Naive B cell (primary cell): ENCODE results near the gene AMFR. TPM values are rescaled to one million over a fixed set of nuclear protein-coding genes. Genes with fewer than 3 reads are reported as not detected.

Experiments
- ATAC-seq, 2 donors: fragments of 150-1000 bp; cut with Tn5 transposase; 2 replicates each; pipeline ENCODE4 v1.10.0; 2021; ENCODE audit warnings: low read depth in 2 of 2, mild to moderate bottlenecking in 2 of 2, moderate library complexity in 2 of 2
- DNase-seq: peaks from one replicate; pipeline ENCODE4 v3.0.0; 2022
- H3K27ac Mint-ChIP-seq, 6 donors: one replicate each; pipeline ENCODE4 v1.8.0; 2020 to 2022; ENCODE audit warnings: mild to moderate bottlenecking in 6 of 6, mixed read lengths in 6 of 6, moderate library complexity in 5 of 6, inconsistent platforms in 2 of 6
- H3K27me3 Mint-ChIP-seq, 3 donors: one replicate each; pipeline ENCODE4 v1.8.0; 2021 to 2022; ENCODE audit warnings: mixed read lengths in 3 of 3, mild to moderate bottlenecking in 1 of 3
- H3K36me3 Mint-ChIP-seq, 2 donors: one replicate each; pipeline ENCODE4 v1.8.0; 2020 to 2022; ENCODE audit warnings: mixed read lengths in 2 of 2, inconsistent platforms in 1 of 2, mild to moderate bottlenecking in 1 of 2
- H3K4me1 Mint-ChIP-seq, 3 donors: one replicate each; pipeline ENCODE4 v1.8.0; 2020 to 2022; ENCODE audit warnings: mixed read lengths in 3 of 3, inconsistent platforms in 1 of 3, mild to moderate bottlenecking in 1 of 3, moderate library complexity in 1 of 3
- H3K4me3 Mint-ChIP-seq, 8 donors: one replicate each; pipeline ENCODE4 v1.8.0; 2020 to 2022; ENCODE audit warnings: mild to moderate bottlenecking in 8 of 8, mixed read lengths in 8 of 8, moderate library complexity in 8 of 8, inconsistent platforms in 2 of 8
- H3K9me3 Mint-ChIP-seq, 7 donors: one replicate each; pipeline ENCODE4 v1.8.0; 2020 to 2022; ENCODE audit warnings: mixed read lengths in 7 of 7, mild to moderate bottlenecking in 5 of 7, inconsistent platforms in 2 of 7, moderate library complexity in 1 of 7
- polyA plus RNA-seq, 6 donors: library from polyadenylated mRNA; unstranded; fragments of 300-500 nt; fragmentation: Illumina TruSeq; gene quantifications; one replicate each; pipeline ENCODE4 v1.2.3, GENCODE V29; 2021; ENCODE audit warnings: low read depth in 6 of 6

AMFR gene
- polyA plus RNA-seq, 6 donors from 2014 or later: 54.4 to 290 (median 98.6) TPM

DNA sequence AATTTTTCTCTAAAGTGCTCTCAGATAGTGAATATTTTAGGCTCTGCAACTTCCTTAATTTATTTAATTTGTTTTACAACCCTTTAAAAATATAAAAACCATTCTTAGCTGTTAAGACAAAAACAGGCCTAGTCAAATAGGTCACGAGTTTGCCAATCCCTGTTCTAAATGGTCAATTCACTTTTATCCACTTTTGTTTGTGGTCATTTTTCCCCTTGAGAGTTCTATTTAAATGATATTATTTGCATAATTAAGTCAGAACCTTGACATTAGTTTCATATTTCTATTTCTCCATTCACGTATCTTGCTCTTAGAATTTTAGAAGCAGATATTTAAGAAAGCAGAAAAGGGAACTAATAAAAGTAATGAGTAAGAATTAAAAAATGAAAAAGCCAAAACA, 4.0 kb downstream of the AMFR start:
- Mint-ChIP-seq H3K9me3 (no peaks in the 10 kb centered on the region), H3K4me3 (peak overlapping the region; percentile 85 to 97 (median 92)), H3K36me3 (no peaks in the 10 kb centered on the region), H3K4me1 (peaks cover 42 to 78% (median 47%) of the 10 kb centered on the region in 3 donors), H3K27ac (peak overlapping the region; percentile 61 to 97 (median 88)), H3K27me3 (no peaks in the 10 kb centered on the region)
- DNase-seq (peak; percentile 51), ATAC-seq (peak; percentile 12 to 20)

DNA sequence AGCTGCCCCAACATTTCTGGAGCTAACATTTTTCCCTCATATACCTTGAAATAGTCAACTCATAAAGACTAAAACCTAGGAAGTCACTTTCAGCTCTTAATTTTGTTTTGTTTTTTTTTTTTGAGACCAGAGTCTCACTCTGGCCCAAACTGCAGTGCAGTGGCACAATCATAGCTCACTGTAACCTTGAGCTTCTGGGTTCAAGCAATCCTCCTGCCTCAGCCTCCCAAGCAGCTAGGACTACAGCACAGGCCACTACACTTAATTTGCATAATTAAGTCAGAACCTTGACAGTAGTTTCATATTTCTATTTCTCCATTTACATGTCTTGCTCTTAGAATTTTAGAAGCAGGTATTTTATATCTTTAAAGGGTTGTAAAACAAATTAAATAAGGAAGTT, 4.7 kb downstream of the AMFR start:
- Mint-ChIP-seq H3K9me3 (no peaks in the 10 kb centered on the region), H3K36me3 (no peaks in the 10 kb centered on the region), H3K4me1 (peaks cover 47 to 78% (median 54%) of the 10 kb centered on the region in 3 donors), H3K4me3 (peak overlapping the region; percentile 6 to 95 (median 71)), H3K27me3 (no peaks in the 10 kb centered on the region), H3K27ac (peak overlapping the region in 4 of 6 donors; percentile 57 to 89 (median 78))
- DNase-seq (no peak), ATAC-seq (no peak)

DNA sequence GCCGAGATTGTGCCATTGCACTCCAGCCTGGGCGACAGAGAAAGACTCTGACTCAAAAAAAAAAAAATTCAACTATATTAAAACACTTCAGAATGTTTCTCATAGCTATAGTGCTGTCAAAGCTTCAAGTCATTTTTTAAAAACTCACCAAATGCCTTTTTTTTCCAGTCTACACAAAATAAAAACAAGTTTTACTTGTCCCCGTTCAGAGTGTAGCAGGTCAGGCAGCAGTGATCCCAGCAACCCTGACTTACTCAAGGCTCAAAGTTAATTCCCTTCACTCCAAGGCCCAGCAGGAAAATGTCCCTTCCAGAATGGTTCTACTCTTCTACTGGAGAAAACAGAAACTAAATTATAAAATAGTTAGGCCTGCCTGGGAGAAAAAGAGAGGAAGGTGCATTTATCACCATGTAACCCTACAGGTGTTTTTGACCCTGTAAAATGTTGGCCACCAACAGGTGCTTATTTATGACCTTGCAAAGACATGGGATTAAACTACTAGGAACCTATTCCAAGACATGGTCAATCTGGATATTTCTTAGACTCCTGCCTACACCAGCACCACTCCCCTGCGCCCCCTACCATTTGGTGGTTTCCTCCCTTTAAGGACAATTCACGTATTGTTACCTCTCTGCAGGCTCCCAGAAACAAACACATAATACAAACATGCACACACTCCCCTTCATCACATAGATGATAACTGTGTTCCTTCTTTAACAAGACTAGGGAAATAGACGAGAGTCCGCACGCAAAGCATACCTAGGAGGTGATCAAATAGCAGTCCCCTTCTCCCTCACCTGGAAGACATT, 5.4 kb downstream of the AMFR start:
- Mint-ChIP-seq H3K27ac (peak overlapping the region in 5 of 6 donors; percentile 27 to 88 (median 57)), H3K9me3 (no peaks in the 10 kb centered on the region), H3K36me3 (no peaks in the 10 kb centered on the region), H3K27me3 (no peaks in the 10 kb centered on the region), H3K4me3 (peak overlapping the region; percentile 6 to 95 (median 71)), H3K4me1 (peaks cover 47 to 85% (median 61%) of the 10 kb centered on the region in 3 donors)
- ATAC-seq (no peak), DNase-seq (no peak)

DNA sequence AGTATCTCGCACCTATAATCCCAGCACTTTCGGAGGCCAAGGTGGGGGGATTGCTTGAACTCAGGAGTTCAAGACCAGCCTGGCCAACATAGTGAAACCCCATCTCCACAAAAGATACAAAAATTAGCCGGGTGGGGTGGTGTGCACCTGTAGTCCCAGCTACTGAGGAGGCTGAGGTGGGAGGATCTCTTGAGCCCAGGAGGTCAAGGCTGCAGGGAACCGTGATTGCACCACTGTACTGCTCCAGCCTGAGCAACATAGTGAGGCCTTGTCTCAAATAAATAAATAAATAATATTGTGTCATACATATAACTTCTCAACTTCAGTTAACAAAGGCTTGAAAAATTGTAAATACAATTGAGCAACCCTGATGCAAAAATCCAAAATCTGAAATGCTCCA, 8.2 kb downstream of the AMFR start:
- Mint-ChIP-seq H3K27ac (peak overlapping the region in 1 of 6 donors; percentile 79), H3K9me3 (no peaks in the 10 kb centered on the region), H3K4me3 (no peak overlapping the region), H3K4me1 (peaks cover 26 to 78% (median 45%) of the 10 kb centered on the region in 3 donors), H3K27me3 (no peaks in the 10 kb centered on the region), H3K36me3 (peaks cover 0 to 8% of the 10 kb centered on the region in 2 donors)
- ATAC-seq (no peak), DNase-seq (no peak)

DNA sequence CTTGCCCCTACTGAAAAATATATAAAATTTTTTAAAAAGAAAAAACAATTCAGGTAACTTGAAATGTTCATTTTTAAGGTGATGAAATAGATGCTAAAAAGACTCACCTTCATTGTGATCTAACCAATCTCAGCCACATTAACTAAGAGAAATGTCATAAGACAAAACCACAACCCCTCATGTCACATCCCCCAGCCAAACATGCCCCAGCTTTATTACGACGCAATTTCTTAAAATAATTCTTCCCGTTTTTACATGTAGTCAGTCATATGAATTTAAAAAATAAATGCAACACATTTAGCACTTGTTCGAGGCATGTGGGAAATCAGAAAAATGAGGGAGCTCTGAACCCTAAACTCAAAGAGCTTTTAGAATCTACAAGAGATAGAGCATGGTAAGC, 9.5 kb downstream of the AMFR start:
- H3K9me3 Mint-ChIP-seq: no peaks in the 10 kb centered on the region
- H3K4me3 Mint-ChIP-seq: peak overlapping the region in 4 of 8 donors; percentile 6 to 41 (median 28)
- DNase-seq (peak; percentile 25), ATAC-seq (peak; percentile 70 to 76)
- no peaks in the 10 kb centered on the region for H3K27me3 Mint-ChIP-seq
- H3K36me3 Mint-ChIP-seq: peaks cover 0 to 14% of the 10 kb centered on the region in 2 donors
- peaks cover 17 to 66% (median 37%) of the 10 kb centered on the region in 3 donors for H3K4me1 Mint-ChIP-seq
- peak overlapping the region in 5 of 6 donors; percentile 7 to 85 (median 70) for H3K27ac Mint-ChIP-seq

DNA sequence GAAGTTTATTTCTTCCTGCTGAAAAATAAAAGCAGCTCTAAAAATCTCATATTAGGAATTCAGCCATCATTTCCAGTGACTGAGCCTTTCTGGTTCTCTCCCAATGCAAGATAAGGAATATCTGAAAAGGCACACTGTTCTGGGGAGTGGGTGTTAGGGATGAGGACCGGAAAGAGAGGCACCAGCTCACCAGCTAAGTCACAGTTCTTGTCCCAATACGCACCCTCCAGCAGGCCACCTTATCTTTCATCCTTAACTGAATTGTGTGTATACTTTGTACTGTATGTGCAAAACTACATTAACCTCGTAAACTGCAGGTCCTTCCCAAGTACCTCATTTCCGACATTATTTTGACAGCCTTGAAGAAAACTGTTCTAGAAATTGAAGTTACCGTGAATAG, 11.0 kb downstream of the AMFR start:
- no peaks in the 10 kb centered on the region for H3K27me3 Mint-ChIP-seq
- no peaks in the 10 kb centered on the region for H3K9me3 Mint-ChIP-seq
- no peak overlapping the region for H3K4me3 Mint-ChIP-seq
- ATAC-seq (no peak), DNase-seq (no peak)
- H3K4me1 Mint-ChIP-seq: peaks cover 9 to 52% (median 31%) of the 10 kb centered on the region in 3 donors
- peaks cover 0 to 14% of the 10 kb centered on the region in 2 donors for H3K36me3 Mint-ChIP-seq
- peak overlapping the region in 1 of 6 donors; percentile 70 for H3K27ac Mint-ChIP-seq

DNA sequence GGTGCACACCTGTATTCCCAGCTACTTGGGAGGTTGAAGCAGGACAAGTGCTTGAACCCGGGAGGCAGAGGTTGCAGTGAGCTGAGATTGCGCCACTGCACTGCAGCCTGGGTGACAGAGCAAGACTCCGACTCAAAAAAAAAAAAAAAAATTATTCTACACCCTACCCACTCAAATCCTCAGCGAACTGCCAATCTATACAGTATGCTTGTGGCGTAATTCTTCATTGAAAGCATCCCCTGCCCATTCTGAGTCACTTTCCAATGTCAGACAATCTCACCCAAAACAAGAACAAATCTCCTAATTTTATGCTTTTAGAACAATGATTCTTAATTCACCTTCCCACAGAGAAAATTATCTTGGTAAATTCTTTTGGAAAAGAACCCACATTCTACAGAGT, 12.0 kb downstream of the AMFR start:
- H3K4me3 Mint-ChIP-seq: no peak overlapping the region
- H3K4me1 Mint-ChIP-seq: peaks cover 9 to 45% (median 25%) of the 10 kb centered on the region in 3 donors
- H3K27me3 Mint-ChIP-seq: no peaks in the 10 kb centered on the region
- H3K9me3 Mint-ChIP-seq: no peaks in the 10 kb centered on the region
- DNase-seq: no peak
- peaks cover 10 to 23% of the 10 kb centered on the region in 2 donors for H3K36me3 Mint-ChIP-seq
- no peak for ATAC-seq
- peak overlapping the region in 2 of 6 donors; percentile 70 to 74 for H3K27ac Mint-ChIP-seq

DNA sequence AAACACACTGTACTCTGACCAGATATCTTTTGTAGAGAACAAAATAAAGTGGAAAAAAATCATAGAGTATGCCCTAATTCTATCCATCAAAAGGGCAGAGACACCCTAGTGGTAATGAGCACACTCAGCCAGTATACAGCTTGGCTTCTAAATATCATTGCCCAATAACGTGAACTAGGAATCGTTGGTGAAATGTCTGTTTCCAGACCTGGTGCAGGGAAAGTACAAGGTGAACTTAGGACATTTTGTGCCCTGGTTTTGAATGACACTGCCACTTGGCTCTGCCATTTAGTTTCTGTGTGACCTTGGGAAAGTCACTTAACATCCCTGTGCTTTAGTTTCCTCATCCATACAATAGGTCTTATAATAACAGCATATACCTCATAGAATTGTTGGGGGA, 13.7 kb downstream of the AMFR start:
- no peaks in the 10 kb centered on the region for H3K9me3 Mint-ChIP-seq
- DNase-seq (no peak), ATAC-seq (no peak)
- H3K27me3 Mint-ChIP-seq: no peaks in the 10 kb centered on the region
- H3K4me1 Mint-ChIP-seq: peaks cover 11 to 31% (median 21%) of the 10 kb centered on the region in 3 donors
- H3K36me3 Mint-ChIP-seq: peaks cover 14 to 30% of the 10 kb centered on the region in 2 donors
- no peak overlapping the region for H3K27ac Mint-ChIP-seq
- no peak overlapping the region for H3K4me3 Mint-ChIP-seq

DNA sequence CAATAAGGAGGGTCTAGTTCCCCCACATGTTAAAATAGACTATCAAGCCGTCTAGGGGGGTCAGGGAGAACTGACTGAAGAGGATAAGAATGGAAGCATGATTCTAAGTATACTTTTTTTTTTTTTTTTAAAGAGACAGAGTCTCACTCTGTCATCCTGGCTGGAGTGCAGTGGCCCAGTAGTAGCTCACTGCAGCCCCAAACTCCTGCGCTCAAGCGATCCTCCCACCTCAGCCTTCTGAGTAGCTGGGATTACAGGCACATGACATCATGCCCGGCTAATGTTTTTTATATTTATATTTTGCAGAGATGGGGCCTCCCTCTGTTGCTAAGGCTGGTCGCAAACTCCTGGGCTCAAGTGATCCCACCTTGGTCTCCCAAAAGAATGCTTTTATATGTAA, 14.2 kb downstream of the AMFR start:
- Mint-ChIP-seq H3K4me1 (peaks cover 10 to 26% (median 20%) of the 10 kb centered on the region in 3 donors), H3K36me3 (peaks cover 14 to 30% of the 10 kb centered on the region in 2 donors), H3K4me3 (no peak overlapping the region), H3K9me3 (no peaks in the 10 kb centered on the region), H3K27ac (peak overlapping the region in 1 of 6 donors; percentile 49), H3K27me3 (no peaks in the 10 kb centered on the region)
- ATAC-seq (no peak), DNase-seq (no peak)

DNA sequence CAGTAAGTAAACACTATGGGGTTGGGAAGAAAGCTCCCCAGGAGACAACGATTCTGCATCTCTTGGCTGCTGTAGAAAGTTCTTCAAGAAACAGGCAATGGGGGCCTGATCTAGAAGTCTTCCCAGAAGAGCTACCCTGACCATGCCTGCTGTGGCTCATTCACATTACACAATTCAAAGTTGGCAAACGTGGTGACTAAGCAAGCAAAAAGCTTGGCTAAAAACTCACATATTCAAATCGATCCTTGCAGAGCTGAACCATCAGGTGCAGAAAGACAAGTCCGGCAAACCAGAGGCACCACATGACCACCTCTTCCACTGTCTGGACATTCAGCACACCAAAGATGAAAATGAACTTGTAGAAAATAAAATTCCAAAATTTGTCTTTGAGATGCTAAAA, 16.1 kb downstream of the AMFR start:
- ATAC-seq: no peak
- H3K27me3 Mint-ChIP-seq: no peaks in the 10 kb centered on the region
- H3K4me3 Mint-ChIP-seq: no peak overlapping the region
- DNase-seq: no peak
- H3K27ac Mint-ChIP-seq: peak overlapping the region in 1 of 6 donors; percentile 72
- no peaks in the 10 kb centered on the region for H3K9me3 Mint-ChIP-seq
- peaks cover 6 to 11% (median 11%) of the 10 kb centered on the region in 3 donors for H3K4me1 Mint-ChIP-seq
- H3K36me3 Mint-ChIP-seq: peaks cover 14 to 30% of the 10 kb centered on the region in 2 donors

DNA sequence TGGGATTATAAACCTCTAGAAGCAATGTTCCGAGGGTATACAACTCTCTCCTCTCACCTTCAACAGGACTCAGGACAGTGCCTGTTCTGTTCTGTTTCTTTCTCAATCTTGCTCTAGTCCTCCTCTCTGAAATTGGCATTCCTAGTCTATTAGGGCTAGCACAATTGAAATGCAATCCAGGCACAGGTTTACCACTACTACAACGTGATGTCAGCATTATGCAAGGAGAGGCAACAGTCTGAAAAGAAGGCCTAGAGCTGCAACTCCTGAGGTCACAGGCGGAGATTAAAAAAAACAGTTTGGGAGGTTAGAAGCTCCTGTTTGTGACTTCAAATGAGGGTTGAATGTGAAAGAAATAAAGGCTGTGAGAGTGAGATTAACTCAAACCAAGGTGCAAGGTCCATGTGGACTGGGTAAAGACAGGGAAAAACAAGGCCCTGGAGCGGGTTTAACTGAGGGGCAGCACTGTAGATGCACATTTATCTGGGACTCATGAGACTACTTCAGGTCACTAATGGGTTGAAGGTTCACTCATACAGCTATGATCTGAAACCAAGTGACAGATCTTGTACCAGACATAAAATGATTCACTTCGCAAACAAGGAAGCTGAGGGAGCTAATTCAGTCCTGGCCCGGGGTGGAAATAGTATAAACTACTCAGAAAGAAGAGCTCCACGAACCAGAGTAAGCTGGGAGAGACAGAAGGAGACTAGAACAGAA, 16.8 kb downstream of the AMFR start:
- H3K9me3 Mint-ChIP-seq: no peaks in the 10 kb centered on the region
- H3K4me3 Mint-ChIP-seq: no peak overlapping the region
- peaks cover 14 to 26% of the 10 kb centered on the region in 2 donors for H3K36me3 Mint-ChIP-seq
- H3K4me1 Mint-ChIP-seq: peaks cover 5 to 11% (median 6%) of the 10 kb centered on the region in 3 donors
- peak overlapping the region in 1 of 6 donors; percentile 13 for H3K27ac Mint-ChIP-seq
- ATAC-seq: no peak
- no peak for DNase-seq
- H3K27me3 Mint-ChIP-seq: no peaks in the 10 kb centered on the region

DNA sequence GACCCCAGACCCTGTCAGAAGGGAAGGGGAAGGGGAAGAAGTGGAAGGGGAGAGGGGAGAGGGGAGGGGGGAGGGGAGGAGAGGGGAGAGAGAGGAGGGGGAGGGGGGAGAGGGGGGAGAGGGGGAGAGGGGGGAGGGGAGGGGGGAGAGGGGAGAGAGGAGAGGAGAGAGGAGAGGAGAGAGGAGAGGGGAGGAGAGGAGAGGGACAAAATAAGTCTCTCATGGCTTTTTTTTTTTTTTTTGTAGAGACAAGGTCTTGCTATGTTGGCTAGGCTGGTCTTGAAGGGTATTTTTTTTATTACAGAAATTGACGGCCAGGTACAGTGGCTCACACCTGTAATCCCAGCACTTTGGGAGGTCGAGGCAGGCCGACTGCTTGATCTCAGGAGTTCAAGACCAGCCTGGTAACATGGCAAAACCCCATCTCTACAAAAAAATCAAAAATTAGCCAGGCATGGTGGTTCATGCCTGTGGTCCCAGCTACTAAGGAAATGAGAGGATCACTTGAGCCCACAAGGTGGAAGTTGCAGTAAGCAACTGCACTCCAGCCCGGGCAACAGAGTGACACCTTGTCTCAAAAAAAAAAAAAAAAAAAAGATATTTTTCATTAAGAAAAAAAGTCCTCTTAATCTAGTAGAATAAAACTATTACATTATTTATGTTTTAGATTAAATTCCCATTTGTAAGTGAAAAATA, 19.2 kb downstream of the AMFR start:
- H3K36me3 Mint-ChIP-seq: peaks cover 14 to 26% of the 10 kb centered on the region in 2 donors
- H3K27me3 Mint-ChIP-seq: no peaks in the 10 kb centered on the region
- H3K9me3 Mint-ChIP-seq: no peaks in the 10 kb centered on the region
- no peak for ATAC-seq
- peak overlapping the region in 2 of 6 donors; percentile 78 to 79 for H3K27ac Mint-ChIP-seq
- DNase-seq: no peak
- no peak overlapping the region for H3K4me3 Mint-ChIP-seq
- peaks cover 3 to 11% (median 5%) of the 10 kb centered on the region in 3 donors for H3K4me1 Mint-ChIP-seq

DNA sequence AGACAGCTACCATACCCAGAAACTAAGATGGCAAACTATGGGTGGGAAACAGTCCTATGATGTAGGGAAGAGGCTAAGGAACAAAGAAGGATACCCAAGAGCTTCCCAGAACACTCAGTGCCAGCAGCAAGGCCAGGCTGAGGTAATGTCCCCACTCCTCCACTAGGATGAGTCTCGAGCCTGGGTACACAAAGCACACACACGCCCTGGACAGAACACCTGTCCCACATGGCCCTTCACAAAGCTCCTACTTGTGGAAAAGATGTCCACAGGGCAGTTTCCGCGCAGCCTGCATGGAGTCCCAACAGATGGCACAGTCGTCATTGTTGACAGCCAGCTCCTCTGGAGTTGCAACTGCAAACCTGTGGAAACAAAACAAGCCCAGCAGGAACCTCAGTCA, 23.9 kb downstream of the AMFR start:
- ATAC-seq: peak; percentile 47 to 52
- no peaks in the 10 kb centered on the region for H3K27me3 Mint-ChIP-seq
- H3K36me3 Mint-ChIP-seq: peaks cover 18 to 21% of the 10 kb centered on the region in 2 donors

More for the DNA sequence above, 23.9 kb downstream of the AMFR start:
- H3K9me3 Mint-ChIP-seq: no peaks in the 10 kb centered on the region
- H3K4me3 Mint-ChIP-seq: no peak overlapping the region
- peaks cover 1 to 9% (median 8%) of the 10 kb centered on the region in 3 donors for H3K4me1 Mint-ChIP-seq
- no peak for DNase-seq
- H3K27ac Mint-ChIP-seq: no peak overlapping the region
